Measurements from ENCODE around the gene APOBR.

GRCh38 chr16:28520672-28521071 lies 26.2 kb downstream of the APOBR start:
- TF ChIP-seq CTCF (conservative IDR thresholded peaks at IDR 0.05 in 1 of 2, IDR thresholded peaks at IDR 0.05 in 1 of 2; ENCODE audit: extremely low read depth in 1 of 2, insufficient read depth in 1 of 2, low read depth in 1 of 2, low read length in 2 of 2) (no peak), EZH2 (IDR thresholded peaks at IDR 0.05; ENCODE audit: borderline replicate concordance, low read length) (no peak)
